IMR-90 (cell line): ENCODE measurements around the gene OR7C2. TPM values are rescaled to one million over a fixed set of nuclear protein-coding genes. Genes with fewer than 3 reads are reported as not detected.
"Not testable (repeated sequence)": the region's sequence is repeated elsewhere in the genome, so short reads cannot be mapped to it uniquely, and the experiment has no call there.

Experiments
- ATAC-seq: fragments of 200-7000 bp; cut with Tn5 transposase; 2 replicates; pipeline ENCODE4 v1.9.1; 2020; ENCODE audit warnings: low read depth, mild to moderate bottlenecking, moderate library complexity
- BruUV-seq: library from RNA; stranded (reverse); fragments of 400-500 nt; replicated peaks from 2 replicates; lab custom pipeline; 2021; lab: Mats Ljungman, UMichigan
- CTCF ChIA-PET: fragments of 300-600 bp; formaldehyde crosslinking; extraction: SDS; loops from one replicate; lab custom pipeline; 2021; ENCODE audit warnings: antibody characterized with exemption; lab: Yijun Ruan, JAX
- POLR2A ChIA-PET: fragments of 300-600 bp; sonication (Branson Sonifier 250); formaldehyde crosslinking; loops from one replicate; lab custom pipeline; 2022; ENCODE audit warnings: antibody characterized with exemption; ENCODE audit not compliant: unreplicated experiment; lab: Charles Lee
- DNase-seq: peaks from one replicate; pipeline ENCODE4 v3.0.0; 2013
- H2AFZ ChIP-seq: replicated peaks from 2 replicates; pipeline ENCODE3; 2013; ENCODE audit warnings: low read length, mild to moderate bottlenecking; ENCODE audit not compliant: poor library complexity
- H2AK5ac ChIP-seq: 2 replicates; pipeline ENCODE4 v1.6.1; 2013; ENCODE audit warnings: low read depth, low read length, inconsistent platforms
- H2AK9ac ChIP-seq: replicated peaks from 2 replicates; pipeline ENCODE3; 2013; ENCODE audit warnings: mild to moderate bottlenecking, low read depth, low read length, moderate library complexity; ENCODE audit not compliant: poor library complexity
- H2BK120ac ChIP-seq: 2 replicates; pipeline ENCODE4 v1.6.1; 2013; ENCODE audit warnings: low read depth, low read length, inconsistent platforms
- H2BK15ac ChIP-seq: 3 replicates; pipeline ENCODE4 v1.6.1; 2013; ENCODE audit warnings: low read depth, low read length, inconsistent platforms
- H2BK20ac ChIP-seq: 2 replicates; pipeline ENCODE4 v1.6.1; 2013; ENCODE audit warnings: low read depth, mild to moderate bottlenecking, inconsistent platforms, low read length, moderate library complexity
- H2BK5ac ChIP-seq: 2 replicates; pipeline ENCODE4 v1.6.1; 2013; ENCODE audit warnings: mild to moderate bottlenecking, low read depth, low read length, inconsistent platforms; ENCODE audit not compliant: poor library complexity, severe bottlenecking
- H3K14ac ChIP-seq: replicated peaks from 2 replicates; pipeline ENCODE4 v1.6.1; 2013; ENCODE audit warnings: low read depth, low read length, inconsistent platforms
- H3K18ac ChIP-seq: 2 replicates; pipeline ENCODE4 v1.6.1; 2013; ENCODE audit warnings: low read depth, low read length, control low read depth
- H3K23ac ChIP-seq: 2 replicates; pipeline ENCODE4 v1.6.1; 2013; ENCODE audit warnings: low read depth, low read length, inconsistent platforms
- H3K27ac ChIP-seq: 2 replicates; pipeline ENCODE4 v1.5.1; 2013; ENCODE audit warnings: mild to moderate bottlenecking, control low read depth, low read length; ENCODE audit not compliant: insufficient read depth
- H3K27me3 ChIP-seq: 2 replicates; pipeline ENCODE4 v1.6.1; 2013; ENCODE audit warnings: low read length; ENCODE audit not compliant: control insufficient read depth, insufficient read depth
- H3K36me3 ChIP-seq: 2 replicates; pipeline ENCODE4 v1.6.1; 2013; ENCODE audit warnings: low read length, mixed read lengths; ENCODE audit not compliant: control insufficient read depth, insufficient read depth
- H3K4ac ChIP-seq: 2 replicates; pipeline ENCODE4 v1.6.1; 2013; ENCODE audit warnings: low read depth, low read length, inconsistent platforms
- H3K4me1 ChIP-seq: 2 replicates; pipeline ENCODE4 v1.6.1; 2013; ENCODE audit warnings: low read length, mixed read lengths; ENCODE audit not compliant: control insufficient read depth, insufficient read depth
- H3K4me2 ChIP-seq: 2 replicates; pipeline ENCODE4 v1.6.1; 2013; ENCODE audit warnings: low read depth, mild to moderate bottlenecking, control low read depth, low read length, moderate library complexity
- H3K4me3 ChIP-seq: 2 replicates; pipeline ENCODE4 v1.5.1; 2013; ENCODE audit warnings: low read depth, mild to moderate bottlenecking, control low read depth, low read length, moderate library complexity; ENCODE audit not compliant: insufficient read depth
- H3K56ac ChIP-seq: 2 replicates; pipeline ENCODE4 v1.6.1; 2013; ENCODE audit warnings: low read length, inconsistent platforms; ENCODE audit not compliant: insufficient read depth; ENCODE audit errors: extremely low read depth
- H3K79me1 ChIP-seq, 2 experiments: 2 replicates each; pipeline ENCODE4 v1.6.1; 2013; ENCODE audit warnings: low read length in 2 of 2, inconsistent platforms in 1 of 2, low read depth in 1 of 2
- H3K9ac ChIP-seq: 2 replicates; pipeline ENCODE4 v1.6.1; 2013; ENCODE audit warnings: low read depth, low read length, control low read depth
- H3K9me1 ChIP-seq: 2 replicates; pipeline ENCODE4 v1.6.1; 2013; ENCODE audit warnings: low read length, inconsistent platforms; ENCODE audit not compliant: insufficient read depth
- H3K9me3 ChIP-seq: 2 replicates; pipeline ENCODE4 v1.6.1; 2013; ENCODE audit warnings: low read length; ENCODE audit not compliant: control insufficient read depth, insufficient read depth
- H4K20me1 ChIP-seq: 2 replicates; pipeline ENCODE4 v1.6.1; 2013; ENCODE audit warnings: low read length, inconsistent platforms; ENCODE audit not compliant: insufficient read depth
- H4K5ac ChIP-seq: 2 replicates; pipeline ENCODE4 v1.6.1; 2013; ENCODE audit warnings: mild to moderate bottlenecking, low read depth, low read length, control low read depth
- H4K8ac ChIP-seq, 2 experiments: 2 replicates each; pipeline ENCODE4 v1.6.1; 2013; ENCODE audit warnings: low read depth in 2 of 2, low read length in 2 of 2, control low read depth in 1 of 2, inconsistent platforms in 1 of 2
- H4K91ac ChIP-seq: 2 replicates; pipeline ENCODE4 v1.6.1; 2013; ENCODE audit warnings: low read depth, low read length, inconsistent platforms; ENCODE audit not compliant: insufficient read depth
- WGBS, 2 experiments: methylation state at CpG; one replicate each; pipeline versions ENCODE4 v1.1.5 to v1.1.7; 2013; ENCODE audit warnings: missing lambda C conversion rate in 2 of 2; ENCODE audit not compliant: insufficient read length in 1 of 2; ENCODE audit errors: extremely low coverage in 2 of 2; 5-methylcytosine and 5-hydroxymethylcytosine counted together
- dilution Hi-C: fragments of 300-500 bp; cut with HindIII; formaldehyde crosslinking; loops from one replicate; pipeline ENCODE4 v1.14.3; 2018; ENCODE audit warnings: low sequenced_read_pairs; ENCODE audit not compliant: unreplicated experiment
- in situ Hi-C: fragments of 300-500 bp; cut with MboI; formaldehyde crosslinking; loops from 3 replicates; pipeline ENCODE4 v1.14.3; 2019; ENCODE audit warnings: low sequenced_read_pairs, inconsistent platforms, mixed read lengths
- intact Hi-C: fragments of 100-400 bp; cut with micrococcal nuclease; formaldehyde crosslinking; loops from 2 replicates; pipeline ENCODE4 v1.10.0; 2022
- polyA plus RNA-seq, 3 experiments: library from polyadenylated mRNA; depleted of rRNA; stranded (reverse); fragments of >200 nt; gene quantifications; 2 replicates each; pipeline ENCODE4 v1.2.3, GENCODE V29; 2012; ENCODE audit warnings: low replicate concordance in 1 of 3
- total RNA-seq: library from RNA; depleted of rRNA; stranded (reverse); fragments of >200 nt; gene quantifications from 2 replicates; pipeline ENCODE4 v1.2.3, GENCODE V29; 2012

OR7C2 gene
- total and polyA plus RNA-seq, 2 of the 4 experiments (the other 2 are of a cell fraction): not detected

DNA sequence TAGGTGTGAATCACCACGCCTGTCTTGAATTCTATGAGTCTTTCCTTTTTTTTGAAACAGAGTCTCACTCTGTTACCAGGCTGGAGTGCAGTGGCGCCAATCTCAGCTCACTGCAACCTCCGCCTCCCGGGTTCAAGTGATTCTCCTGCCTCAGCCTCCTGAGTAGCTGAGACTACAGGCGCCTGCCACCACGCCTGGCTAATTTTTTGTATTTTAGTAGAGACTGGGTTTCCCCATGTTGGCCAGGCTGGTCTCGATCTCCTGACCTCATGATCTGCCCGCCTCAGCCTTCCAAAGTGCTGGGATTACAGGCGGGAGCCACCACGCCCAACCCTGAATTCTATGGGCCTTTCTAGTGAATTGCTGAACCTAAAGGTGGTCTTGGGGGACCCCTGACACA is 8.1 kb downstream of the OR7C2 start:
- dilution Hi-C loops, H3K23ac ChIP-seq, H4K91ac ChIP-seq, H3K56ac ChIP-seq, H2BK5ac ChIP-seq, H3K27ac ChIP-seq, BruUV-seq, H3K79me1 ChIP-seq, H2AK5ac ChIP-seq, H3K4me2 ChIP-seq, DNase-seq, H4K8ac ChIP-seq, H2AFZ ChIP-seq, H2BK20ac ChIP-seq, H3K14ac ChIP-seq, H4K5ac ChIP-seq, ATAC-seq, in situ Hi-C loops, CTCF ChIA-PET, H3K18ac ChIP-seq, H2AK9ac ChIP-seq, H3K4me1 ChIP-seq, intact Hi-C loops, H2BK15ac ChIP-seq, H3K27me3 ChIP-seq, POLR2A ChIA-PET, H4K20me1 ChIP-seq, H3K4me3 ChIP-seq, H3K4ac ChIP-seq, H2BK120ac ChIP-seq, H3K9me1 ChIP-seq, H3K9ac ChIP-seq, H3K36me3 ChIP-seq: not testable (repeated sequence)
- peaks cover 16% of the 10 kb centered on the region for H3K9me3 ChIP-seq
- no CpG with 5 or more reads among the region's 10 CpGs for WGBS, 2 experiments
